Activated T-helper 2 cell treated with anti-CD3 and anti-CD28 coated beads, Interferon-gamma antibody, Interleukin-2, Interleukin-4, amounts not matched to agents 10 μg/mL and 5 μg/mL and 100 μg/mL, durations not matched to agents 14 hours and 24 hours and 36 hours (primary cell): Measurements from ENCODE around the gene LGALS12. TPM values are rescaled to one million over a fixed set of nuclear protein-coding genes. Genes with fewer than 3 reads are reported as not detected.
"Not testable (repeated sequence)": the region's sequence is repeated elsewhere in the genome, so short reads cannot be mapped to it uniquely, and the experiment has no call there.

ENCODE experiments used
- DNase-seq: peaks from one replicate; pipeline ENCODE4 v3.0.0; 2021; ENCODE audit warnings: low spot score
- H3K27ac Mint-ChIP-seq: one replicate; pipeline ENCODE4 v1.8.0; 2021; ENCODE audit warnings: mixed read lengths
- H3K27me3 Mint-ChIP-seq: one replicate; pipeline ENCODE4 v1.8.0; 2021; ENCODE audit warnings: low read depth, mixed read lengths
- H3K36me3 Mint-ChIP-seq: one replicate; pipeline ENCODE4 v1.8.0; 2021; ENCODE audit warnings: low read depth, mixed read lengths
- H3K4me1 Mint-ChIP-seq: one replicate; pipeline ENCODE4 v1.8.0; 2021; ENCODE audit warnings: low read depth, mixed read lengths
- H3K4me3 Mint-ChIP-seq: one replicate; pipeline ENCODE4 v1.8.0; 2021; ENCODE audit warnings: low read depth, mild to moderate bottlenecking, moderate library complexity, mixed read lengths
- H3K9me3 Mint-ChIP-seq: one replicate; pipeline ENCODE4 v1.8.0; 2021; ENCODE audit warnings: mixed read lengths
- intact Hi-C: fragments of 100-400 bp; cut with micrococcal nuclease; formaldehyde crosslinking; loops from one replicate; pipeline ENCODE4 v1.15.1; 2023
- total RNA-seq: library from RNA; stranded (reverse); gene quantifications from 2 replicates; pipeline ENCODE4 v1.2.3, GENCODE V29; 2022

LGALS12 gene
- total RNA-seq, 1 donor from 2014 or later = 1.4 TPM

DNA sequence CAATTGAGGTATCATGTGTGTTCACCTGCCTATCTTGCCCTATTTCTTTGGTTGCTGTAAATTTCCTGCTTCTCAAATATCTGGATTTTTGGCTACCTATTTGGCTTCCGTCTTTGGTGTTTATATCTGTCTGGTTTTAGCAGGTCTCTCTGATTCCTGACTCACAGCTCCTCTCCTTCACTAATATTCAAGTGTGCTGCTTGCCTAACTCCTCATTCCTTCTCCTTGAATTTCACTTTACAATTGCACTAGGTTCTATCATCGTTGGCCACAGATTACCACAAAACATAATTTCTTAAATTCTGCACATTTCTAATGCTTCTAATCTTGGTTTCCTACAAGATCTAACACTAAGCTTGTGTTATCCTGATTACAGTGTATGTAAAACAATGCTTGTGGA is 36.6 kb downstream of the LGALS12 start:
- H3K4me3 Mint-ChIP-seq, H3K9me3 Mint-ChIP-seq, H3K27me3 Mint-ChIP-seq, intact Hi-C loops, H3K27ac Mint-ChIP-seq, DNase-seq: not testable (repeated sequence)
- Mint-ChIP-seq H3K4me1 (peaks cover 11% of the 10 kb centered on the region), H3K36me3 (peaks cover 49% of the 10 kb centered on the region)

DNA sequence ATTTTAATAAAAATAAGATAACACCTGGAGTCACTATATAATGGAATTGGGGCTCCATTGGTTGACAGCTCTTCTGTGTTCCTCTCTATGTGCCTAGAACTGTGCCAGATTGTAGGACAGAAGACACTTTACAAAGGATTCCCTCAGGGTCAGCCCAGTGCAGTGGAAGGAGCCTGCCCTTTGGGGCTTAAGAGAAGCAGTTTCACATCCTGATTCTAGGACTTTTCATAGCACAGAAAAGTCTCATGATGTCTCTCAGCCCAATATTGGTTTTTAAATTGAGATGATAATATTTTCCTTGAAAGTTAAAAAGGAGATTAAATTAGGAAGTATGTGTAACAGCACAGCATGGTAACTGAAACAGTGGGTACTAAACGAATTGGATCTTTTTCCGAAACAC is 37.8 kb downstream of the LGALS12 start:
- Mint-ChIP-seq H3K9me3 (no peaks in the 10 kb centered on the region), H3K27me3 (peaks cover 2% of the 10 kb centered on the region), H3K4me3 (no peak overlapping the region), H3K27ac (no peak overlapping the region), H3K4me1 (peaks cover 2% of the 10 kb centered on the region), H3K36me3 (peaks cover 50% of the 10 kb centered on the region)
- no peak for DNase-seq
- intact Hi-C loops = no loop called here

- no peak for DNase-seq
- peaks cover 12% of the 10 kb centered on the region for H3K4me1 Mint-ChIP-seq
- intact Hi-C loops = no loop called here
Observed at GRCh38 chr11:63547061-63547460, 41.2 kb downstream of the LGALS12 start.

GRCh38 chr11:63548178-63548577 is 42.3 kb downstream of the LGALS12 start:
- H3K4me1 Mint-ChIP-seq = peaks cover 17% of the 10 kb centered on the region
- H3K9me3 Mint-ChIP-seq = no peaks in the 10 kb centered on the region
- no peak overlapping the region for H3K4me3 Mint-ChIP-seq
- no peaks in the 10 kb centered on the region for H3K27me3 Mint-ChIP-seq
- intact Hi-C loops = no loop called here
- no peak overlapping the region for H3K27ac Mint-ChIP-seq
- DNase-seq = no peak
- peaks cover 42% of the 10 kb centered on the region for H3K36me3 Mint-ChIP-seq

More at GRCh38 chr11:63547061-63547460, 41.2 kb downstream of the LGALS12 start:
- Mint-ChIP-seq H3K9me3 (no peaks in the 10 kb centered on the region), H3K36me3 (peaks cover 48% of the 10 kb centered on the region), H3K27me3 (peaks cover 2% of the 10 kb centered on the region), H3K27ac (no peak overlapping the region), H3K4me3 (no peak overlapping the region)

DNA sequence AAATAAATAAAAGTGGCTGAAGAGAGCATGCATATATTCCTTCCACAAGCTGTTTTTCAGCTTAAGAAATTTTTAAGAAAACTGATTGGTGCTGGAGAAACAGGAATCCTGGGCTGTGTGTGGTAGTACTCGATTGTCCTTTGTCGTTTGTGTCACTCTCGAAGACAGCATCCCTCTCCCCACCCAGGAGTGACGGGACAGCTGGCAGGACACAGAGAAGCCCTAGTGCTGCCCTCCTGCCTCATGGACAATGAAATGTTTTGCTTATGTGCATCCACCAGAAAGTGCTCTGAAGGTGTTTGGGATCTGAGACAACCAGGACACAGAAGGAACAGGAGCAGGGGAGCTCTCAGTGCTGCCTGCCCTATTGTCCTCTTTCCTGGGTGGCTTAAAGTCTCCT is 43.5 kb downstream of the LGALS12 start:
- Mint-ChIP-seq H3K4me1 (peaks cover 25% of the 10 kb centered on the region), H3K27ac (no peak overlapping the region), H3K27me3 (no peaks in the 10 kb centered on the region), H3K9me3 (no peaks in the 10 kb centered on the region), H3K4me3 (no peak overlapping the region), H3K36me3 (peaks cover 34% of the 10 kb centered on the region)
- intact Hi-C loops = no loop called here
- no peak for DNase-seq

- H3K9me3 Mint-ChIP-seq, DNase-seq, H3K27ac Mint-ChIP-seq, intact Hi-C loops, H3K4me3 Mint-ChIP-seq, H3K27me3 Mint-ChIP-seq: not testable (repeated sequence)
- Mint-ChIP-seq H3K36me3 (peaks cover 26% of the 10 kb centered on the region), H3K4me1 (peaks cover 31% of the 10 kb centered on the region)
Observed at GRCh38 chr11:63550156-63550700, 44.3 kb downstream of the LGALS12 start.

GRCh38 chr11:63551091-63551888 is 45.4 kb downstream of the LGALS12 start:
- no peak for DNase-seq
- intact Hi-C loops = no loop called here
- H3K9me3 Mint-ChIP-seq = no peaks in the 10 kb centered on the region
- H3K27ac Mint-ChIP-seq = no peak overlapping the region
- H3K27me3 Mint-ChIP-seq = no peaks in the 10 kb centered on the region
- H3K4me1 Mint-ChIP-seq = peaks cover 37% of the 10 kb centered on the region
- no peak overlapping the region for H3K4me3 Mint-ChIP-seq
- peaks cover 16% of the 10 kb centered on the region for H3K36me3 Mint-ChIP-seq

DNA sequence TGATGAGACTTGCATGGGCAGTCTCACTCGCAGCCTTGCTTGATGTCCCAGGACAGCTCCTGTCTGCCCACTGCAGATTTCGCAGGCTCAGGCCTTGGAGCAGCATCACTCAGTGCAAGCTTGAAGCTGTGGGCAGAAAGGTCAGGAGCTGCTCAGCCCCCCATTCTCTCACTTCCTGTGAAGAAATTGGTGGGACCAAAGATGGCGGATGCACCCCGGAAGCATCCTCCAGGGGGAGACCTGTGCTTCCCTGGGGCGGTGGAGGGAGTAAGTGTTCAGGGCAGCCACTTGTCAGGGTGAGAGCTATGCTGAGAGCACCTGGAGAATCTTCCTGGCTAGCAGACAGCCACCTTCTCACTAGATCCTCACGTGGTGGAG is 46.0 kb downstream of the LGALS12 start:
- H3K9me3 Mint-ChIP-seq = no peaks in the 10 kb centered on the region
- peaks cover 41% of the 10 kb centered on the region for H3K4me1 Mint-ChIP-seq
- no peaks in the 10 kb centered on the region for H3K27me3 Mint-ChIP-seq
- no peak overlapping the region for H3K27ac Mint-ChIP-seq
- no peak for DNase-seq
- no peak overlapping the region for H3K4me3 Mint-ChIP-seq
- intact Hi-C loops = no loop called here
- H3K36me3 Mint-ChIP-seq = peaks cover 10% of the 10 kb centered on the region

GRCh38 chr11:63552921-63553320 is 47.0 kb downstream of the LGALS12 start:
- peaks cover 3% of the 10 kb centered on the region for H3K36me3 Mint-ChIP-seq
- H3K9me3 Mint-ChIP-seq = no peaks in the 10 kb centered on the region
- peaks cover 44% of the 10 kb centered on the region for H3K4me1 Mint-ChIP-seq
- H3K4me3 Mint-ChIP-seq = peak overlapping the region; percentile 1
- H3K27me3 Mint-ChIP-seq = no peaks in the 10 kb centered on the region
- DNase-seq = no peak
- intact Hi-C loops = loop anchor here (1.0 kb wide), 2 partner anchors 14 to 22 kb away; no protein-coding TSS in a partner anchor
- no peak overlapping the region for H3K27ac Mint-ChIP-seq

GRCh38 chr11:63553759-63554158 is 47.9 kb downstream of the LGALS12 start:
- Mint-ChIP-seq H3K4me1 (peaks cover 44% of the 10 kb centered on the region), H3K36me3 (peaks cover 3% of the 10 kb centered on the region), H3K27ac (peak overlapping the region; percentile 89), H3K9me3 (no peaks in the 10 kb centered on the region), H3K4me3 (peak overlapping the region; percentile 63), H3K27me3 (no peaks in the 10 kb centered on the region)
- intact Hi-C loops = loop anchor here (1.0 kb wide), 2 partner anchors 14 to 22 kb away; no protein-coding TSS in a partner anchor
- peak; percentile 39 for DNase-seq

- Mint-ChIP-seq H3K27ac (no peak overlapping the region), H3K27me3 (no peaks in the 10 kb centered on the region), H3K9me3 (no peaks in the 10 kb centered on the region), H3K4me1 (peaks cover 44% of the 10 kb centered on the region), H3K4me3 (no peak overlapping the region), H3K36me3 (no peaks in the 10 kb centered on the region)
- no peak for DNase-seq
- intact Hi-C loops = no loop called here
Observed at GRCh38 chr11:63554877-63555223, 49.0 kb downstream of the LGALS12 start.

DNA sequence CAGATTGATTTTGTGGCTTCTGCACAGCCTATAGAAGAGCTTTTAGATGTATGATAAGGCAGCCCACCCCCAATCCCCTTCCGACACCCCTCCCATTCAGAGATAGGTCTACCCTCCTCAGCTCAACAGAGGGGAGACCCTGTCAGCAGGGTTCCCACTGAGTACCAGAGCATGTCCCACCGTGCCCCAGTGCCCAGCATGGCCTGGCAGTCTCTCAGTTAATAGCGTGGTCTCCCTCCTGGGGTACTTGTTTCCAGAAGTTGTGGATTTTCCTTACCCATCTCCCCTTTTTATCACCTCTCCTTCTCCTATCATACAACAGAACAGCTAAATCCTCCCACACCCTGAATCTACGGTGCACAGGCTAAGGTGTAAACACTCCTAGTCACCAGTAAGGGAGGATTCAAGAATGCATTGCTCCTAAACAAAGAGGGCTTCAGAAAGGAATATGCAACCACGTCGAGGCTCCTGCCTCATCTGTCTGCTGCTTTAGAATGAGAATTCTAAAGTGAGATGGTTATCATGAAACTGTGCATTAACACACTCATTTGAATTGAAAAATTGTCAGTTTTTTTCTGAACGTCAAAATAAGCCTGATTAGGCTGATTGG is 50.6 kb downstream of the LGALS12 start:
- H3K27me3 Mint-ChIP-seq = no peaks in the 10 kb centered on the region
- H3K9me3 Mint-ChIP-seq = no peaks in the 10 kb centered on the region
- DNase-seq = no peak
- peaks cover 51% of the 10 kb centered on the region for H3K4me1 Mint-ChIP-seq
- H3K4me3 Mint-ChIP-seq = no peak overlapping the region
- H3K27ac Mint-ChIP-seq = no peak overlapping the region
- intact Hi-C loops = no loop called here
- H3K36me3 Mint-ChIP-seq = no peaks in the 10 kb centered on the region

DNA sequence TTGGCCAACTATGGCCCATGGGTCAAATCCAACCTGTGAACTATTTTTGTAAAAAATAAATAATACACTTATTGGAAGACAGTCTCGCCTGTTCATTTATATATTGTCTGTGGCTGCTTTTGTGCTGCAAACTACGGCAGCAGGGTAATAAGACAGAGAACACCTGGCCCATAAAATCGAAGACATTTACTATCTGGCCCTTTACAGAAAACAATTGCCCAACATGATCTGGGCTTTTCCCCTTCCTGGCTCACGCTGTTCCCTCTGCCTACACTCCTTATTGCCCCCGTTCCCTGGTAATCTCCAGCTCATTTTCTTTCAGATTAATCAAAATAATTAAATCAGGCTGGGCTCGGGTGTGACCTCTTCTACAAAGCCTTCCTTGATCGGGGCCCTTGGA is 51.7 kb downstream of the LGALS12 start:
- H3K9me3 Mint-ChIP-seq = no peaks in the 10 kb centered on the region
- no peaks in the 10 kb centered on the region for H3K36me3 Mint-ChIP-seq
- no peak for DNase-seq
- peaks cover 47% of the 10 kb centered on the region for H3K4me1 Mint-ChIP-seq
- H3K27me3 Mint-ChIP-seq = no peaks in the 10 kb centered on the region
- no peak overlapping the region for H3K27ac Mint-ChIP-seq
- H3K4me3 Mint-ChIP-seq = no peak overlapping the region
- intact Hi-C loops = no loop called here
